ENCODE measurements around the gene CARM1. TPM values are rescaled to one million over a fixed set of nuclear protein-coding genes. Genes with fewer than 3 reads are reported as not detected.

Gene CARM1
- total RNA-seq, 4 donors from 2014 or later, result 6.4 to 50.4 (median 18.7) TPM

- no peaks in the 10 kb centered on the region for H3K4me1 ChIP-seq
- H3K27ac ChIP-seq, result no peak overlapping the region
Measured at GRCh38 chr19:10968527-10969135, 97.3 kb downstream of the CARM1 start.

GRCh38 chr19:10971107-10971726 is 99.9 kb downstream of the CARM1 start:
- intact Hi-C loops (cut with DNase I; ENCODE audit: low total_unique reads), result no loop called here
- H3K27ac ChIP-seq, result no peak overlapping the region
- TF ChIP-seq POLR2A (IDR thresholded peaks at IDR 0.05) (no peak), CTCF (IDR thresholded peaks at IDR 0.05) (no peak)

More at GRCh38 chr19:10968527-10969135, 97.3 kb downstream of the CARM1 start:
- Histone ChIP-seq H3K4me3 (no peak overlapping the region), H3K36me3 (no peaks in the 10 kb centered on the region), H3K27me3 (no peaks in the 10 kb centered on the region), H3K9me3 (no peaks in the 10 kb centered on the region)
- DNase-seq, result no peak
- no peak for TF ChIP-seq POLR2A (IDR thresholded peaks at IDR 0.05)
- intact Hi-C loops (cut with DNase I; ENCODE audit: low total_unique reads), result no loop called here

More at GRCh38 chr19:10971107-10971726, 99.9 kb downstream of the CARM1 start:
- Histone ChIP-seq H3K36me3 (no peaks in the 10 kb centered on the region), H3K4me3 (no peak overlapping the region), H3K4me1 (peaks cover 0 to 10% of the 10 kb centered on the region in 2 donors), H3K27me3 (no peaks in the 10 kb centered on the region), H3K9me3 (no peaks in the 10 kb centered on the region)
- DNase-seq, result no peak

Small RNAs within 50 kb of the gene (microRNA-seq; reads per million reads assigned to microRNA genes)
- not detected for gene MIR6793 (ENCODE audit: borderline microRNAs expressed, borderline replicate concordance)

Small RNAs within 50 kb of the gene (small RNA-seq; reads per million reads assigned to genes)
- not detected for gene MIR6793

Other genes with a start within 250 kb of the CARM1 start
- gene SLC44A2, start 246.0 kb upstream of the CARM1 start, total RNA-seq, result 100 to 1,000 TPM in 1 of 4 donors, 10 to 100 TPM in 3; 38.5 to 107 (median 65.8) TPM
- gene ILF3, start 217.2 kb upstream of the CARM1 start, total RNA-seq, result 100 to 1,000 TPM in 2 of 4 donors, 10 to 100 TPM in 2; 57.1 to 282 (median 138) TPM
- gene QTRT1, start 170.1 kb upstream of the CARM1 start, total RNA-seq, result 100 to 1,000 TPM in 1 of 4 donors, 10 to 100 TPM in 3; 35.0 to 311 (median 50.8) TPM
- gene DNM2, start 153.5 kb upstream of the CARM1 start, total RNA-seq, result 100 to 1,000 TPM in 2 of 4 donors, 10 to 100 TPM in 2; 46.8 to 150 (median 86.0) TPM
- gene TMED1, start 35.3 kb upstream of the CARM1 start, total RNA-seq, result 10 to 100 TPM in 3 of 4 donors, 1 to 10 TPM in 1; 7.2 to 57.0 (median 27.2) TPM
- 10 to 100 TPM in 1 of 4 donors, 1 to 10 TPM in 1, not detected in 2; 2.7 to 25.9 TPM for gene C19orf38, start 23.1 kb upstream of the CARM1 start, total RNA-seq
- gene YIPF2, start 57.1 kb downstream of the CARM1 start, total RNA-seq, result 100 to 1,000 TPM in 1 of 4 donors, 10 to 100 TPM in 3; 40.5 to 100 (median 71.0) TPM
- gene TIMM29, start 57.3 kb downstream of the CARM1 start, total RNA-seq, result 10 to 100 TPM in 3 of 4 donors, 1 to 10 TPM in 1; 7.6 to 40.5 (median 28.5) TPM
- 10 to 100 TPM; 44.6 to 78.7 (median 76.2) TPM for gene SMARCA4, start 89.5 kb downstream of the CARM1 start, total RNA-seq
- 10 to 100 TPM in 3 of 4 donors, 1 to 10 TPM in 1; 7.9 to 55.3 (median 48.8) TPM for gene LDLR, start 217.9 kb downstream of the CARM1 start, total RNA-seq